Tibial artery (tissue), 4 donors: ENCODE results near the gene FAM171A1.
A peak's percentile ranks its signal among the peaks of the same experiment; 100 is the strongest.

ENCODE experiments used
- DNase-seq, 2 donors: peaks; one replicate each; pipeline ENCODE4 v3.0.0-alpha.2; 2019
- H3K27ac ChIP-seq, 2 donors: fragments of 200-600 bp; sonication (generic) in 1 of 2; 1 replicate in 1 of 2; 2 replicates in 1 of 2; pipeline ENCODE4 v1.5.1; 2018 to 2019; ENCODE audit warnings: mild to moderate bottlenecking in 1 of 2
- H3K27me3 ChIP-seq, 2 donors: fragments of 200-600 bp; sonication (generic) in 1 of 2; one replicate each; pipeline versions ENCODE4 v1.5.1 to v1.6.0; 2016 to 2019
- H3K36me3 ChIP-seq, 3 donors: fragments of 200-600 bp; sonication (generic) in 2 of 3; one replicate each; pipeline ENCODE4 v1.5.1; 2016 to 2019; ENCODE audit warnings: mild to moderate bottlenecking in 2 of 3
- H3K4me1 ChIP-seq, 4 donors: fragments of 200-600 bp; sonication (generic) in 2 of 4; 1 replicate in 3 of 4; 2 replicates in 1 of 4; pipeline ENCODE4 v1.5.1; 2016 to 2019
- H3K4me3 ChIP-seq, 2 donors: fragments of 200-600 bp; sonication (generic) in 1 of 2; 1 replicate in 1 of 2; 2 replicates in 1 of 2; pipeline ENCODE4 v1.5.1; 2018 to 2019; ENCODE audit warnings: mild to moderate bottlenecking in 2 of 2
- H3K9me3 ChIP-seq, 3 donors: fragments of 200-600 bp; sonication (generic) in 1 of 3; one replicate each; pipeline ENCODE4 v1.5.1; 2016 to 2019
- intact Hi-C: fragments of 100-400 bp; cut with DNase I; formaldehyde crosslinking; loops from one replicate; pipeline ENCODE4 v1.15.0; 2023; ENCODE audit warnings: low total_unique reads
- TF ChIP-seq, protein P1 (sequence below), 2 experiments: fragments of 200-600 bp in 1 of 2; fragments of 450-650 bp in 1 of 2; IDR thresholded peaks; one replicate each; pipeline ENCODE4 v1.5.1; 2017 to 2019; ENCODE audit warnings: antibody characterized with exemption in 2 of 2, mild to moderate bottlenecking in 1 of 2, moderate library complexity in 1 of 2

FAM171A1 gene

DNA sequence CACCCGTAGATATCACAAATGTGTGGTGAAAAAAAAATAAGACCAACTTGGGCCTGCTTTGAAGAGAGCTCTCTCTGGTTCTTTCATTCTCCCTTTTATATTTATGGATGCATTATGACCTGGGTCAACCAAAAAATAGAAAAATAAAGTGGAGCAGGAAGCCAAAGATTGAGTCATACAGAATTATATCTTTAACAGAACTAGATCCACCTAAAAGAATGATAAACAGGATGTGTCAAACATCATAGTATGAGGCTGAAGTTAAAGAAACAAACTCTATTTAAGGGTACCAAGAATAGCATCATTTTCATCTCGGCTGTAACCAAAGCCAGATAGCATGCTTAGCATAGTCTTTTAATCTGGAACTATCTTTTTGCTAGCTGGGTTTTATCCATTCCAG, 173.8 kb downstream of the FAM171A1 start:
- H3K9me3 ChIP-seq, result no peaks in the 10 kb centered on the region
- H3K36me3 ChIP-seq, result no peaks in the 10 kb centered on the region
- no peak for DNase-seq
- no peaks in the 10 kb centered on the region for H3K4me1 ChIP-seq
- H3K27me3 ChIP-seq, result no peaks in the 10 kb centered on the region
- H3K27ac ChIP-seq, result no peak overlapping the region
- TF ChIP-seq, protein P1, sequence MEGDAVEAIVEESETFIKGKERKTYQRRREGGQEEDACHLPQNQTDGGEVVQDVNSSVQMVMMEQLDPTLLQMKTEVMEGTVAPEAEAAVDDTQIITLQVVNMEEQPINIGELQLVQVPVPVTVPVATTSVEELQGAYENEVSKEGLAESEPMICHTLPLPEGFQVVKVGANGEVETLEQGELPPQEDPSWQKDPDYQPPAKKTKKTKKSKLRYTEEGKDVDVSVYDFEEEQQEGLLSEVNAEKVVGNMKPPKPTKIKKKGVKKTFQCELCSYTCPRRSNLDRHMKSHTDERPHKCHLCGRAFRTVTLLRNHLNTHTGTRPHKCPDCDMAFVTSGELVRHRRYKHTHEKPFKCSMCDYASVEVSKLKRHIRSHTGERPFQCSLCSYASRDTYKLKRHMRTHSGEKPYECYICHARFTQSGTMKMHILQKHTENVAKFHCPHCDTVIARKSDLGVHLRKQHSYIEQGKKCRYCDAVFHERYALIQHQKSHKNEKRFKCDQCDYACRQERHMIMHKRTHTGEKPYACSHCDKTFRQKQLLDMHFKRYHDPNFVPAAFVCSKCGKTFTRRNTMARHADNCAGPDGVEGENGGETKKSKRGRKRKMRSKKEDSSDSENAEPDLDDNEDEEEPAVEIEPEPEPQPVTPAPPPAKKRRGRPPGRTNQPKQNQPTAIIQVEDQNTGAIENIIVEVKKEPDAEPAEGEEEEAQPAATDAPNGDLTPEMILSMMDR (IDR thresholded peaks at IDR 0.05), result no peak
- no peak overlapping the region for H3K4me3 ChIP-seq
- intact Hi-C loops, result no loop called here

GRCh38 chr10:15196021-15196834, 174.9 kb downstream of the FAM171A1 start:
- Histone ChIP-seq H3K27me3 (no peaks in the 10 kb centered on the region), H3K4me3 (peak overlapping the region; percentile 15 to 25), H3K27ac (no peak overlapping the region), H3K36me3 (no peaks in the 10 kb centered on the region), H3K9me3 (no peaks in the 10 kb centered on the region), H3K4me1 (no peaks in the 10 kb centered on the region)
- no peak for DNase-seq
- TF ChIP-seq, protein P1 (IDR thresholded peaks at IDR 0.05), result no peak
- intact Hi-C loops, result no loop called here

- H3K4me3 ChIP-seq, result no peak overlapping the region
- no peak overlapping the region for H3K27ac ChIP-seq
- intact Hi-C loops, result no loop called here
- H3K36me3 ChIP-seq, result no peaks in the 10 kb centered on the region
- no peaks in the 10 kb centered on the region for H3K4me1 ChIP-seq
- TF ChIP-seq, protein P1 (IDR thresholded peaks at IDR 0.05), result no peak
- no peaks in the 10 kb centered on the region for H3K9me3 ChIP-seq
- H3K27me3 ChIP-seq, result no peaks in the 10 kb centered on the region
- no peak for DNase-seq
Observed at GRCh38 chr10:15189133-15189885, 181.8 kb downstream of the FAM171A1 start.

DNA sequence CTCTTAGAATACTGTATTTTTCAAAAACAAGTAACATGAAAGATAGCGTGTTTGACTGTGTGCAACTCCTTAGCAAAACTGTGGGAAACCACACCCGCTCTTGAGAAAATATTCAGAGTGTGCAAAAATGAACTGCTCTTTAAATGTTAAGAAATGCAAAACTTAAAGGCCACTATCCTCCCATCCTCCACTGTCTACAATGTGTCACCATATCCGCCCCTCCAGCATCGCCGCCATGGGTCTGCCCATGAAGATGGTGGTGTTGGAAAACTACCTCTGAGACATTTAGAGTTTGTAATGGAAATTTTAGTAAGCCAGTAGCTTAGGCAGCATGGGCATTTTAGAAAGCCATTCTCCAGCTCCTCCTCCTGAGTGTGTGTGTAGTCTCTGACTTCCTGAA, 182.5 kb downstream of the FAM171A1 start:
- intact Hi-C loops, result no loop called here
- TF ChIP-seq, protein P1 (IDR thresholded peaks at IDR 0.05), result no peak
- H3K9me3 ChIP-seq, result no peaks in the 10 kb centered on the region
- H3K27ac ChIP-seq, result no peak overlapping the region
- H3K27me3 ChIP-seq, result no peaks in the 10 kb centered on the region
- H3K4me1 ChIP-seq, result no peaks in the 10 kb centered on the region
- H3K4me3 ChIP-seq, result no peak overlapping the region
- no peak for DNase-seq
- H3K36me3 ChIP-seq, result no peaks in the 10 kb centered on the region

DNA sequence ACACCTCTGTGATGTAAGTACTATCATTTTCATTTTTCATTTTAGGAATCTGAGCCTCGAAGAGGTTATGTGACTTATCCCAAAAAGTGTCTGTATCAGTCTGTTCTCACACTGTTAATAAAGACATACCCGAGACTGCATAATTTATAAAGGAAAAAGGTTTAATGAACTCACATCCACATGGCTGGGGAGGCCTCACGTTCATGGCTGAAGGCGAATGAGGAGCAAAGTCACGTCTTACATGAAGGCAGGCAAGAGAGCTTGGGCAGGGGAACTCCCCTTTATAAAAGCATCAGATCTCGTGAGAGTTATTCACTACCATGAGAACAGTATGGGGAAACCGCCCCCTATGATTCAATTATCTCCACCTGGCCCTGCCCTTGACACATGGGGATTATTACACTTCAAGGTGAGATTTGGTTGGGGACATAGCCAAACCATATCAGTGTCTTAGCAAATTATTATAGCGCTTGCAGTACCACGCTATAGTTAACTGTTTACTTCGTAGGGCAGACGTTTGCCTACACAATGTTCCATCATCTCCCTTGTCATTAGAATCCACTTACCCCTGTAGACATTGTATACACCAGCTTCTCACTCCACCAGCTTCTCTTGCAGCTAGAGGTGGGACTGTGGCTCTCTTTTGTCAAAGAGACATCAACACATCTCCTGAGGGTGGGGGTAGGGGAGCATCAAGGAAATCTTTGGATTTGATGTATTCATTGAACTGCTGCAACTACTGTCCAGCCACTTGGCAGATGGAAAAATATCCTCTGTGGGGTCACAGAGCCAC, 187.2 kb downstream of the FAM171A1 start:
- Histone ChIP-seq H3K4me3 (no peak overlapping the region), H3K36me3 (no peaks in the 10 kb centered on the region), H3K27ac (no peak overlapping the region), H3K9me3 (no peaks in the 10 kb centered on the region), H3K27me3 (no peaks in the 10 kb centered on the region), H3K4me1 (no peaks in the 10 kb centered on the region)
- DNase-seq, result no peak
- intact Hi-C loops, result no loop called here
- TF ChIP-seq, protein P1 (IDR thresholded peaks at IDR 0.05), result no peak
